Measurements from ENCODE around the gene MTARC1. TPM values are rescaled to one million over a fixed set of nuclear protein-coding genes. Genes with fewer than 3 reads are reported as not detected.

MTARC1 gene
- total and polyA plus RNA-seq, 9 of the 15 experiments (the other 6 are each of a cell fraction or from before 2014, with no cell fraction given) = 0.07 to 0.14 (median 0.11) TPM; not detected in 6

DNA sequence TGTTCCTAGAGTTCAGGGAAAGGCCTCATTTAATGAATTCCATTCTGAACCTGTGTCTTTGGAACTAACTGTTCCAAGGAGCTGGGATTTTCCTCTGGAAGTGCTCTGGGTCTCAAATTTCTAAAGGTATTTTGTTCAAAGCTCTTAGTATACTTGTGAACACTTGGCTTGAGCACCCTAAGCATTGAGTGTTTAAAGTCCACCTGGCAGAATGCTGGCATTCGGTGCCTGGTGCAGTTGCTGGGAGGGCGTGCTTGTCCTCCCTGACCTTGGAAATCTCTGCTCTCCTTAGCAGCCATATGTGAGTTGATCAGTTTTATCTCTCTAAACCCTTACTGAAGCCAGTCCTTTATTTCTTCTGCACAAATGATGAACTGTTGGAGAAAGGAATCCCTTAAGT lies 35.6 kb upstream of the MTARC1 start (continued):
- TF ChIP-seq, protein P1, sequence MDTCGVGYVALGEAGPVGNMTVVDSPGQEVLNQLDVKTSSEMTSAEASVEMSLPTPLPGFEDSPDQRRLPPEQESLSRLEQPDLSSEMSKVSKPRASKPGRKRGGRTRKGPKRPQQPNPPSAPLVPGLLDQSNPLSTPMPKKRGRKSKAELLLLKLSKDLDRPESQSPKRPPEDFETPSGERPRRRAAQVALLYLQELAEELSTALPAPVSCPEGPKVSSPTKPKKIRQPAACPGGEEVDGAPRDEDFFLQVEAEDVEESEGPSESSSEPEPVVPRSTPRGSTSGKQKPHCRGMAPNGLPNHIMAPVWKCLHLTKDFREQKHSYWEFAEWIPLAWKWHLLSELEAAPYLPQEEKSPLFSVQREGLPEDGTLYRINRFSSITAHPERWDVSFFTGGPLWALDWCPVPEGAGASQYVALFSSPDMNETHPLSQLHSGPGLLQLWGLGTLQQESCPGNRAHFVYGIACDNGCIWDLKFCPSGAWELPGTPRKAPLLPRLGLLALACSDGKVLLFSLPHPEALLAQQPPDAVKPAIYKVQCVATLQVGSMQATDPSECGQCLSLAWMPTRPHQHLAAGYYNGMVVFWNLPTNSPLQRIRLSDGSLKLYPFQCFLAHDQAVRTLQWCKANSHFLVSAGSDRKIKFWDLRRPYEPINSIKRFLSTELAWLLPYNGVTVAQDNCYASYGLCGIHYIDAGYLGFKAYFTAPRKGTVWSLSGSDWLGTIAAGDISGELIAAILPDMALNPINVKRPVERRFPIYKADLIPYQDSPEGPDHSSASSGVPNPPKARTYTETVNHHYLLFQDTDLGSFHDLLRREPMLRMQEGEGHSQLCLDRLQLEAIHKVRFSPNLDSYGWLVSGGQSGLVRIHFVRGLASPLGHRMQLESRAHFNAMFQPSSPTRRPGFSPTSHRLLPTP (IDR thresholded peaks at IDR 0.05; ENCODE audit: borderline replicate concordance, extremely low read depth, insufficient read length) = no peak
- TF ChIP-seq ZKSCAN8 (CRISPR knock-in tag; IDR thresholded peaks at IDR 0.05) = no peak
- no peak for TF ChIP-seq ZNF780A (CRISPR knock-in tag; IDR thresholded peaks at IDR 0.05)
- TF ChIP-seq HINFP (tag; conservative IDR thresholded peaks at IDR 0.05; ENCODE audit: low read depth) = no peak
- TF ChIP-seq, protein P2, sequence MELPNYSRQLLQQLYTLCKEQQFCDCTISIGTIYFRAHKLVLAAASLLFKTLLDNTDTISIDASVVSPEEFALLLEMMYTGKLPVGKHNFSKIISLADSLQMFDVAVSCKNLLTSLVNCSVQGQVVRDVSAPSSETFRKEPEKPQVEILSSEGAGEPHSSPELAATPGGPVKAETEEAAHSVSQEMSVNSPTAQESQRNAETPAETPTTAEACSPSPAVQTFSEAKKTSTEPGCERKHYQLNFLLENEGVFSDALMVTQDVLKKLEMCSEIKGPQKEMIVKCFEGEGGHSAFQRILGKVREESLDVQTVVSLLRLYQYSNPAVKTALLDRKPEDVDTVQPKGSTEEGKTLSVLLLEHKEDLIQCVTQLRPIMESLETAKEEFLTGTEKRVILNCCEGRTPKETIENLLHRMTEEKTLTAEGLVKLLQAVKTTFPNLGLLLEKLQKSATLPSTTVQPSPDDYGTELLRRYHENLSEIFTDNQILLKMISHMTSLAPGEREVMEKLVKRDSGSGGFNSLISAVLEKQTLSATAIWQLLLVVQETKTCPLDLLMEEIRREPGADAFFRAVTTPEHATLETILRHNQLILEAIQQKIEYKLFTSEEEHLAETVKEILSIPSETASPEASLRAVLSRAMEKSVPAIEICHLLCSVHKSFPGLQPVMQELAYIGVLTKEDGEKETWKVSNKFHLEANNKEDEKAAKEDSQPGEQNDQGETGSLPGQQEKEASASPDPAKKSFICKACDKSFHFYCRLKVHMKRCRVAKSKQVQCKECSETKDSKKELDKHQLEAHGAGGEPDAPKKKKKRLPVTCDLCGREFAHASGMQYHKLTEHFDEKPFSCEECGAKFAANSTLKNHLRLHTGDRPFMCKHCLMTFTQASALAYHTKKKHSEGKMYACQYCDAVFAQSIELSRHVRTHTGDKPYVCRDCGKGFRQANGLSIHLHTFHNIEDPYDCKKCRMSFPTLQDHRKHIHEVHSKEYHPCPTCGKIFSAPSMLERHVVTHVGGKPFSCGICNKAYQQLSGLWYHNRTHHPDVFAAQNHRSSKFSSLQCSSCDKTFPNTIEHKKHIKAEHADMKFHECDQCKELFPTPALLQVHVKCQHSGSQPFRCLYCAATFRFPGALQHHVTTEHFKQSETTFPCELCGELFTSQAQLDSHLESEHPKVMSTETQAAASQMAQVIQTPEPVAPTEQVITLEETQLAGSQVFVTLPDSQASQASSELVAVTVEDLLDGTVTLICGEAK (IDR thresholded peaks at IDR 0.05) = no peak
- TF ChIP-seq, protein P2 (CRISPR knock-in tag; IDR thresholded peaks at IDR 0.05) = no peak
- no peak for TF ChIP-seq SMAD3 (CRISPR knock-in tag; conservative IDR thresholded peaks at IDR 0.05)
